Brain microvascular endothelial cell (primary cell): ENCODE results near the gene SPON2.

Source experiments
- DNase-seq: peaks from one replicate; pipeline ENCODE4 v3.0.0-alpha.2; 2020
- H3K27ac ChIP-seq: fragments of 250-450 bp; sonication (Bioruptor Pico); 2 replicates; pipeline ENCODE4 v1.5.1; 2020; ENCODE audit warnings: mild to moderate bottlenecking, moderate library complexity
- H3K27me3 ChIP-seq: fragments of 250-450 bp; sonication (Bioruptor Pico); replicated peaks from 2 replicates; pipeline ENCODE4 v1.5.1; 2020; ENCODE audit warnings: mild to moderate bottlenecking
- H3K36me3 ChIP-seq: fragments of 250-450 bp; sonication (Bioruptor Pico); replicated peaks from 2 replicates; pipeline ENCODE4 v1.5.1; 2020; ENCODE audit warnings: mild to moderate bottlenecking
- H3K4me3 ChIP-seq: 2 replicates; pipeline ENCODE4 v1.5.1; 2011; ENCODE audit warnings: low read depth, mild to moderate bottlenecking, control low read depth, low read length, moderate library complexity
- in situ Hi-C: cut with HindIII; loops from 2 replicates; pipeline ENCODE4 v1.10.0; 2017; ENCODE audit warnings: low sequenced_read_pairs, low pct_ligation_motif_present
- TF ChIP-seq, protein P1 (sequence below): IDR thresholded peaks from 2 replicates; pipeline ENCODE4 v1.5.1; 2011; ENCODE audit warnings: low read depth, mild to moderate bottlenecking, moderate library complexity, low read length, control low read depth, inconsistent platforms; ENCODE audit errors: missing control alignments

SPON2 gene

DNA sequence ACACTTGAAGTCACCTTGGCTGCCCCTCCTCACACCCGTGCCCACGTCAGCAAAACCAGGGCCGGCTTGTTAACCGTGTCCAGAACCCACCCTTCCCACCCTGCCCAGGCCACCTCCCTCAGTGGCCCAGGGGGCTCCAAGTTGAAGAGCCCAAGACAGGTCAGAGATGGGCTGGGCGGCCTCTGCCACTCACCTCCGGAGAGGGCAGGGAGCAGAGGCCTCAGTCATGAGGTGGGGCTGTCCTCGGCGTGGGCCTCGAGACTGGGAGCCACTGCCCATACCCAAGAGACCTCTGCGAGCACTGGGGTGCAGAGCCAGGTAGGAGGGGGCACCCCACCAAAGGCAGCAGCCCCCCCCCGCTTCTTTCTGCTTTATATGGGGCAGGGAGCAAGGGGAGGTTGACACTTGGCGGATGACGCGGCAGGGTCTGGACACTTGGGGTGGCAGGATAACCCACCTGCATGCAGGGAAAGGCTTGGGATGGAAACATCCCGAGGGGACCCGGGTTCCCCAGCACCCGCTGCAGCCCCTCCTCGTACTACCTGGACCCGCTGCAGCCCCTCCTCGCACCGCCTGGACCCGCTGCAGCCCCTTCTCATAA, 38.0 kb upstream of the SPON2 start:
- Histone ChIP-seq H3K27ac (no peak overlapping the region), H3K4me3 (no peak overlapping the region), H3K27me3 (no peaks in the 10 kb centered on the region), H3K36me3 (peaks cover 30% of the 10 kb centered on the region)
- DNase-seq: no peak
- in situ Hi-C loops: no loop called here
- TF ChIP-seq, protein P1, sequence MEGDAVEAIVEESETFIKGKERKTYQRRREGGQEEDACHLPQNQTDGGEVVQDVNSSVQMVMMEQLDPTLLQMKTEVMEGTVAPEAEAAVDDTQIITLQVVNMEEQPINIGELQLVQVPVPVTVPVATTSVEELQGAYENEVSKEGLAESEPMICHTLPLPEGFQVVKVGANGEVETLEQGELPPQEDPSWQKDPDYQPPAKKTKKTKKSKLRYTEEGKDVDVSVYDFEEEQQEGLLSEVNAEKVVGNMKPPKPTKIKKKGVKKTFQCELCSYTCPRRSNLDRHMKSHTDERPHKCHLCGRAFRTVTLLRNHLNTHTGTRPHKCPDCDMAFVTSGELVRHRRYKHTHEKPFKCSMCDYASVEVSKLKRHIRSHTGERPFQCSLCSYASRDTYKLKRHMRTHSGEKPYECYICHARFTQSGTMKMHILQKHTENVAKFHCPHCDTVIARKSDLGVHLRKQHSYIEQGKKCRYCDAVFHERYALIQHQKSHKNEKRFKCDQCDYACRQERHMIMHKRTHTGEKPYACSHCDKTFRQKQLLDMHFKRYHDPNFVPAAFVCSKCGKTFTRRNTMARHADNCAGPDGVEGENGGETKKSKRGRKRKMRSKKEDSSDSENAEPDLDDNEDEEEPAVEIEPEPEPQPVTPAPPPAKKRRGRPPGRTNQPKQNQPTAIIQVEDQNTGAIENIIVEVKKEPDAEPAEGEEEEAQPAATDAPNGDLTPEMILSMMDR: no peak

DNA sequence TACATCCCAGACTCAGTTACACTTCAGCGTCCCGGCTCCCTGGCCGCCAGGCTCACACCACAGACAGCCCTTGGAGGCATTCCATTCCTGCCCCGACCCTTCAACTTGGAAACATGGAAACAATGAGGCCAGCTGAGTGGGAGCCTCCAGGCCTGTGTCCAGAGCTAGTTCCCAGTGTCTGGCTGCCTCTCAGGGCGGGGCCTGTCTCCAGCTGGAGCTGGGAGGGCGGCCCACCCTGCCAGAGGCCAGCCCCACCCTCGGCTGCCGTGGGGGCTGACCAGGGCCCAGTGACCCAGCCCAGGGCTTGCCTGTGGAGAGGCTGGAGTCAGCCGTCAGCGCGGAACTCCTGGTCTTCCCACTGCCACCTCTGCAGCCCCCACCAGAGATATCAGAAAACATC, 37.4 kb upstream of the SPON2 start:
- in situ Hi-C loops: no loop called here
- TF ChIP-seq, protein P1: no peak
- DNase-seq: no peak
- no peak overlapping the region for H3K27ac ChIP-seq
- no peaks in the 10 kb centered on the region for H3K27me3 ChIP-seq
- H3K36me3 ChIP-seq: peaks cover 25% of the 10 kb centered on the region
- no peak overlapping the region for H3K4me3 ChIP-seq

DNA sequence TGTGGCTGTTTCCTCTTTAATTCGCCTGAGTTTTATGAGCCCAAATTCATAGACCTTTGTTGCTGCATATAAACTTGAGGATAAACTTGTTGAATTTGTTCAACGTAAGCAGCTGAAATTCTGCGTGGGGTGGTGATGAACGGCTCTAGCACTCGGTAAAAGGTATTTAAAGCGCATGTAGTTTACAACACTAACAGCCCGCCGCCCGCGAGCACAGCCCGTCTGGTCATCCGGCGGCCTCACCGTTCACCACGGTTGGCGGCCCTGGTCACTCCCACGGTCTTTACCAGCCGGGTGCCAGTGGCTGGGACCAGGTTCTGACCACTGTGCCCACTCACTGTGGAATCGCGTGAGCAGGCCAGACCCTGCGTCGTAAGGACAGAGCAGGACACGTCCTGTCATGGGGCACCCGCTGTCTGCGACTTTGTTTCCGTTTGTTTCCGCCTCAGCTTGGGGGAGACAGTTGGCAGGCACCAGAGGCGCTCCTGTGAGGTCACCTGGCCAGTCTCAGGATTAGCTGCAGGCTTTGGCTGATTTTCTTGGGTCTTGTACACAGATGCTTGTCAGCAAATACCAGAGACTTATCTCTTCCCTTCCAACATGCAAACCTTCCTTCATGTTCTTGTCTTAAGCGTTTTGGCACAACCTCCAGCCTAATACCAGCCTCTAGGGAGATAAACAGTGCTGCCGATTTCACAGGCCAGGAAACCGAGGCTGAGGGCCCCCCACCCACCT, 36.8 kb upstream of the SPON2 start:
- H3K4me3 ChIP-seq: no peak overlapping the region
- H3K27ac ChIP-seq: no peak overlapping the region
- no peaks in the 10 kb centered on the region for H3K27me3 ChIP-seq
- in situ Hi-C loops: no loop called here
- DNase-seq: no peak
- TF ChIP-seq, protein P1: no peak
- peaks cover 21% of the 10 kb centered on the region for H3K36me3 ChIP-seq

GRCh38 chr4:1208266-1208961, 36.0 kb upstream of the SPON2 start:
- no peak for DNase-seq

GRCh38 chr4:1207603-1208265, 35.4 kb upstream of the SPON2 start:
- H3K27ac ChIP-seq: no peak overlapping the region
- peaks cover 10% of the 10 kb centered on the region for H3K36me3 ChIP-seq
- no peak overlapping the region for H3K4me3 ChIP-seq
- DNase-seq: no peak
- no peaks in the 10 kb centered on the region for H3K27me3 ChIP-seq
- in situ Hi-C loops: no loop called here
- TF ChIP-seq, protein P1: no peak

More at GRCh38 chr4:1208266-1208961, 36.0 kb upstream of the SPON2 start:
- no peak overlapping the region for H3K4me3 ChIP-seq
- H3K27me3 ChIP-seq: no peaks in the 10 kb centered on the region
- peaks cover 16% of the 10 kb centered on the region for H3K36me3 ChIP-seq
- TF ChIP-seq, protein P1: no peak
- H3K27ac ChIP-seq: no peak overlapping the region
- in situ Hi-C loops: no loop called here
